Endodermal cell (in vitro differentiated cells): ENCODE data around the gene EPC2. TPM values are rescaled to one million over a fixed set of nuclear protein-coding genes. Genes with fewer than 3 reads are reported as not detected.
A peak's percentile ranks its signal among the peaks of the same experiment; 100 is the strongest.

Source experiments
- DNase-seq: peaks from one replicate; pipeline ENCODE4 v3.0.0-alpha.2; 2017
- H3K27ac ChIP-seq: 2 replicates; pipeline ENCODE4 v1.5.1; 2013; ENCODE audit warnings: mild to moderate bottlenecking, low read depth, low read length, moderate library complexity
- H3K27me3 ChIP-seq: 2 replicates; pipeline ENCODE4 v1.6.1; 2013; ENCODE audit warnings: mild to moderate bottlenecking, low read length, moderate library complexity; ENCODE audit not compliant: insufficient read depth, control insufficient read depth, poor library complexity, severe bottlenecking
- H3K36me3 ChIP-seq: 2 replicates; pipeline ENCODE4 v1.7.0; 2013; ENCODE audit warnings: mild to moderate bottlenecking, low read length, moderate library complexity; ENCODE audit not compliant: control insufficient read depth, insufficient read depth
- H3K4me1 ChIP-seq: one replicate; pipeline ENCODE4 v1.7.0; 2013; ENCODE audit warnings: low read length; ENCODE audit not compliant: control insufficient read depth, insufficient read depth
- H3K4me3 ChIP-seq: 2 replicates; pipeline ENCODE4 v1.5.1; 2013; ENCODE audit warnings: mild to moderate bottlenecking, low read length, moderate library complexity
- H3K9ac ChIP-seq: 2 replicates; pipeline ENCODE4 v1.6.1; 2013; ENCODE audit warnings: mild to moderate bottlenecking, low read length, moderate library complexity; ENCODE audit not compliant: poor library complexity, severe bottlenecking; ENCODE audit errors: extremely low read depth
- H3K9me3 ChIP-seq: 2 replicates; pipeline ENCODE4 v1.6.1; 2013; ENCODE audit warnings: mild to moderate bottlenecking, low read length, moderate library complexity; ENCODE audit not compliant: control insufficient read depth
- H3K27ac Mint-ChIP-seq: 2 replicates; pipeline ENCODE4 v1.8.0; 2020; ENCODE audit warnings: mixed read lengths
- H3K27me3 Mint-ChIP-seq: 2 replicates; pipeline ENCODE4 v1.8.0; 2021; ENCODE audit warnings: mild to moderate bottlenecking, mixed read lengths; ENCODE audit not compliant: insufficient read depth
- H3K36me3 Mint-ChIP-seq: 2 replicates; pipeline ENCODE4 v1.8.0; 2020; ENCODE audit warnings: low read depth, mixed read lengths
- H3K4me1 Mint-ChIP-seq: 2 replicates; pipeline ENCODE4 v1.8.0; 2020; ENCODE audit warnings: mixed read lengths
- H3K4me3 Mint-ChIP-seq: 2 replicates; pipeline ENCODE4 v1.8.0; 2020; ENCODE audit warnings: mild to moderate bottlenecking, moderate library complexity, mixed read lengths
- H3K9me3 Mint-ChIP-seq: 2 replicates; pipeline ENCODE4 v1.8.0; 2020; ENCODE audit warnings: mild to moderate bottlenecking, mixed read lengths
- CTCF ChIP-seq: fragments of 200-600 bp; sonication (generic); conservative IDR thresholded peaks from 2 replicates; pipeline ENCODE4 v1.5.0; 2021; ENCODE audit warnings: antibody characterized with exemption, mild to moderate bottlenecking
- WGBS, 2 experiments: methylation state at CpG; one replicate each; pipeline versions ENCODE4 v1.1.5 to v1.1.7; 2013; ENCODE audit warnings: missing lambda C conversion rate in 2 of 2, mixed read lengths in 1 of 2; ENCODE audit not compliant: insufficient coverage in 1 of 2, insufficient read length in 1 of 2; 5-methylcytosine and 5-hydroxymethylcytosine counted together
- total RNA-seq, 2 donors: library from RNA; stranded (reverse); fragmentation: NEBNext Ultra II Directional in 1 of 2; extraction: Animal tissue kit (Norgen Biotek cat#: 25700) in 1 of 2; gene quantifications; 2 replicates in 1 of 2; 3 replicates in 1 of 2; pipeline ENCODE4 v1.2.1, GENCODE V29; 2021

Gene EPC2
- total RNA-seq, 2 donors from 2014 or later: 23.0 to 32.0 TPM

GRCh38 chr2:148638543-148638942 is 6.0 kb upstream of the EPC2 start:
- Mint-ChIP-seq H3K9me3 (no peaks in the 10 kb centered on the region), H3K36me3 (no peaks in the 10 kb centered on the region), H3K27ac (no peak overlapping the region), H3K27me3 (peaks cover 18% of the 10 kb centered on the region), H3K4me3 (no peak overlapping the region), H3K4me1 (peaks cover 2% of the 10 kb centered on the region)
- Histone ChIP-seq H3K4me3 (no peak overlapping the region), H3K36me3 (no peaks in the 10 kb centered on the region), H3K4me1 (no peaks in the 10 kb centered on the region), H3K9me3 (no peaks in the 10 kb centered on the region), H3K27ac (no peak overlapping the region), H3K27me3 (peaks cover 17% of the 10 kb centered on the region), H3K9ac (no peak overlapping the region)
- DNase-seq: no peak
- TF ChIP-seq CTCF: no peak
- WGBS, 2 experiments: 95 to 96% methylated on average over 3 to 5 of the region's 5 CpGs

GRCh38 chr2:148640767-148641166 is 3.8 kb upstream of the EPC2 start:
- peaks cover 6% of the 10 kb centered on the region for H3K4me1 Mint-ChIP-seq
- no peak overlapping the region for H3K4me3 ChIP-seq
- no peaks in the 10 kb centered on the region for H3K9me3 Mint-ChIP-seq
- H3K27ac Mint-ChIP-seq: no peak overlapping the region
- no peaks in the 10 kb centered on the region for H3K9me3 ChIP-seq
- 81 to 90% methylated on average over 2 to 5 of the region's 5 CpGs for WGBS, 2 experiments
- no peaks in the 10 kb centered on the region for H3K36me3 Mint-ChIP-seq
- peak; percentile 41 for TF ChIP-seq CTCF
- H3K4me1 ChIP-seq: no peaks in the 10 kb centered on the region
- H3K36me3 ChIP-seq: no peaks in the 10 kb centered on the region
- no peak overlapping the region for H3K9ac ChIP-seq
- H3K27ac ChIP-seq: no peak overlapping the region
- peaks cover 21% of the 10 kb centered on the region for H3K27me3 ChIP-seq
- H3K4me3 Mint-ChIP-seq: no peak overlapping the region
- DNase-seq: no peak
- peaks cover 24% of the 10 kb centered on the region for H3K27me3 Mint-ChIP-seq

GRCh38 chr2:148642112-148642744 is 2.3 kb upstream of the EPC2 start:
- no peak for DNase-seq
- WGBS, 2 experiments: 80 to 100% methylated on average over 2 of the region's 2 CpGs
- H3K36me3 ChIP-seq: no peaks in the 10 kb centered on the region
- no peaks in the 10 kb centered on the region for H3K4me1 ChIP-seq
- Mint-ChIP-seq H3K36me3 (no peaks in the 10 kb centered on the region), H3K4me3 (no peak overlapping the region), H3K27me3 (peaks cover 24% of the 10 kb centered on the region), H3K4me1 (peaks cover 11% of the 10 kb centered on the region), H3K9me3 (no peaks in the 10 kb centered on the region), H3K27ac (no peak overlapping the region)
- no peaks in the 10 kb centered on the region for H3K9me3 ChIP-seq
- H3K9ac ChIP-seq: no peak overlapping the region
- no peak overlapping the region for H3K4me3 ChIP-seq
- no peak overlapping the region for H3K27ac ChIP-seq
- H3K27me3 ChIP-seq: peaks cover 21% of the 10 kb centered on the region
- no peak for TF ChIP-seq CTCF
